ENCODE data around the gene AIFM2. TPM values are rescaled to one million over a fixed set of nuclear protein-coding genes. Genes with fewer than 3 reads are reported as not detected.
"Not testable (repeated sequence)": the region's sequence is repeated elsewhere in the genome, so short reads cannot be mapped to it uniquely, and the experiment has no call there.

The AIFM2 gene
- 10 to 100 TPM; 12.9 to 23.8 (median 15.5) TPM for total RNA-seq
- 10 to 100 TPM; 21.6 to 31.8 TPM for polyA plus RNA-seq
- long read RNA-seq, donor 1, transcript AIFM2-204 (9 exons, 3,247 nt), result minor isoform, 12 of 66 reads
- long read RNA-seq, donor 1, transcript AIFM2-201 (9 exons, 3,243 nt), result major isoform, 38 of 66 reads
- long read RNA-seq, donor 1, partial matches to known transcripts, result 5 of 66 reads
- long read RNA-seq, donor 1, other reads (novel, unspliced or antisense), result 11 of 66 reads
- long read RNA-seq, donor 2, transcript AIFM2-204 (9 exons, 3,247 nt), result minor isoform, 31 of 155 reads
- long read RNA-seq, donor 2, transcript AIFM2-201 (9 exons, 3,243 nt), result major isoform, 93 of 155 reads
- long read RNA-seq, donor 2, partial matches to known transcripts, result 8 of 155 reads
- long read RNA-seq, donor 2, other reads (novel, unspliced or antisense), result 23 of 155 reads
- long read RNA-seq, donor 3, transcript AIFM2-201 (9 exons, 3,243 nt), result major isoform, 36 of 54 reads
- long read RNA-seq, donor 3, transcript AIFM2-204 (9 exons, 3,247 nt), result minor isoform, 5 of 54 reads
- long read RNA-seq, donor 3, partial matches to known transcripts, result 4 of 54 reads
- long read RNA-seq, donor 3, other reads (novel, unspliced or antisense), result 9 of 54 reads

- peak within 1 kb of the TSS; percentile 59 to 91 (median 78) for H3K4me3 ChIP-seq
- WGBS, 4 donors, result 3 to 15% (median 4%) methylated on average over 22 to 80 of the region's 80 CpGs
- intact Hi-C loops (cut with DNase I), result no loop called here
Measured at GRCh38 chr10:70132098-70133029, at the start of gene AIFM2. Gene AIFM2, minus strand, starts transcription at chr10:70132825. Its CDS starts 8,741 bp downstream, at chr10:70124084.

GRCh38 chr10:70179209-70179608 lies 46.6 kb upstream of the AIFM2 start:
- H3K27me3 ChIP-seq; ATAC-seq; H3K36me3 ChIP-seq; DNase-seq; intact Hi-C loops (cut with DNase I); H3K4me1 ChIP-seq; H3K4me3 ChIP-seq; H3K27ac ChIP-seq: not testable (repeated sequence)
- WGBS, 4 donors, result 93 to 94% (median 94%) methylated on average over 8 of the region's 8 CpGs
- peaks cover 0 to 12% (median 2%) of the 10 kb centered on the region in 12 donors for H3K9me3 ChIP-seq

More at GRCh38 chr10:70132098-70133029, at the start of gene AIFM2:
- Histone ChIP-seq H3K9me3 (no peaks in the 10 kb centered on the region), H3K27ac (peak within 1 kb of the TSS; percentile 55 to 92 (median 85)), H3K36me3 (peaks cover 0 to 10% (median 3%) of the 10 kb centered on the region in 9 donors), H3K27me3 (no peaks in the 10 kb centered on the region), H3K4me1 (peaks cover 0 to 28% (median 19%) of the 10 kb centered on the region in 12 donors)
- DNase-seq (peak; percentile 76 to 91 (median 86)), ATAC-seq (peak; percentile 46 to 93 (median 86))
- TF ChIP-seq CTCF (IDR thresholded peaks at IDR 0.05) (peak in 3 of 12 donors; percentile 13 to 24 (median 18)), POLR2A (IDR thresholded peaks at IDR 0.05) (peak in 1 of 2 donors; percentile 58)

GRCh38 chr10:70178139-70178725 lies 45.6 kb upstream of the AIFM2 start:
- Histone ChIP-seq H3K27me3 (peaks cover 0 to 2% (median 0%) of the 10 kb centered on the region in 9 donors), H3K36me3 (no peaks in the 10 kb centered on the region), H3K9me3 (peaks cover 0 to 12% (median 2%) of the 10 kb centered on the region in 12 donors), H3K27ac (no peak overlapping the region), H3K4me3 (no peak overlapping the region), H3K4me1 (peaks cover 0 to 14% (median 0%) of the 10 kb centered on the region in 12 donors)
- TF ChIP-seq CTCF (IDR thresholded peaks at IDR 0.05) (no peak), POLR2A (IDR thresholded peaks at IDR 0.05) (no peak)
- WGBS, 4 donors, result 51 to 60% (median 57%) methylated on average over 4 of the region's 4 CpGs
- intact Hi-C loops (cut with DNase I), result no loop called here
- DNase-seq (no peak), ATAC-seq (no peak)

GRCh38 chr10:70176441-70176840 lies 43.8 kb upstream of the AIFM2 start:
- no peak overlapping the region for H3K27ac ChIP-seq
- no peaks in the 10 kb centered on the region for H3K36me3 ChIP-seq
- DNase-seq (no peak), ATAC-seq (no peak)
- TF ChIP-seq CTCF (IDR thresholded peaks at IDR 0.05) (no peak), POLR2A (IDR thresholded peaks at IDR 0.05) (no peak)
- peaks cover 0 to 12% (median 2%) of the 10 kb centered on the region in 12 donors for H3K9me3 ChIP-seq
- no peak overlapping the region for H3K4me3 ChIP-seq
- H3K4me1 ChIP-seq, result peaks cover 0 to 16% (median 0%) of the 10 kb centered on the region in 12 donors
- no peaks in the 10 kb centered on the region for H3K27me3 ChIP-seq
- WGBS, 4 donors, result 81 to 89% (median 84%) methylated on average over 6 of the region's 6 CpGs
- intact Hi-C loops (cut with DNase I), result no loop called here

Data from heart left ventricle (tissue), 16 donors.